ENCODE measurements around the gene PFN3. TPM values are rescaled to one million over a fixed set of nuclear protein-coding genes. Genes with fewer than 3 reads are reported as not detected.
"Not testable (repeated sequence)": the region's sequence is repeated elsewhere in the genome, so short reads cannot be mapped to it uniquely, and the experiment has no call there.

The PFN3 gene
- polyA plus RNA-seq, 3 donors = not detected

DNA sequence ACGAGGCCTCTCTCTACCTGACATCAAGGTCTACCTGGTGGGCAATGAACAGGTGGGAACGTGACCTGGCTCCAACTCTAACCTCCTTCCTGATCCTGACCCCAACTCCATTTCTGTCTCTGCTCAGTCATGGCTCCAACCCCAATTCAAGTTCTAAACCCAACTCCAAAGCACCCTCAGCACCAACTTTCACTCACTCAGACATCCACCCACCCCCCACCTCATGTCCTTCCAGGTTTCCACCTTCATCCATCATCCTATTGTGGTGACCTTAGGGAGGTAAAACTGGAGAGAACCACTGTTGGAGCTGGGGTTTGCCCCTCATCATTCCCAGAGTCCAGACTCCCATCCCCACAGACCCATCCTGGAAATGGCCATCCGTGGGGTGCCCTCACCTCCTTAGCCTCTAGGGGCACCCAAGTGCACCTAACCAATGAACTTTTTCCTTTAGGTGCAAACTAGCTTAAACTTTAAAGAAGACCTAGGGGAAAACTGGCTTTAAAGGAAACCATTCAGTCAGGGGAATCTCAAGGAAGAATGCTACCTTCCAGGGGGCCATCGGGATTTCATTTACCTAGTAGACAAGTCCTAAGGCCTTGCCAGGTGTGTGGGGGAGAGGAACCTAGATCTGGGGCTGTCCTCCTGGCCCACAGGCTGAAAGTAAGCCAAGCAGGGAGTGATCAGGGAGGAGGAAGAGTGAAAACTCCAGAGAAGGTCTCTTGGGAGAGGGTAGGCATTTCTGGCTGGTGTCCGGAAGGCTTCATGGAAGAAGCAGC is 31.4 kb downstream of the PFN3 start:
- WGBS, 3 donors = 44 to 80% (median 74%) methylated on average over 5 of the region's 5 CpGs
- no peak overlapping the region for H3K27ac ChIP-seq (ENCODE audit: low read depth, low read length)

DNA sequence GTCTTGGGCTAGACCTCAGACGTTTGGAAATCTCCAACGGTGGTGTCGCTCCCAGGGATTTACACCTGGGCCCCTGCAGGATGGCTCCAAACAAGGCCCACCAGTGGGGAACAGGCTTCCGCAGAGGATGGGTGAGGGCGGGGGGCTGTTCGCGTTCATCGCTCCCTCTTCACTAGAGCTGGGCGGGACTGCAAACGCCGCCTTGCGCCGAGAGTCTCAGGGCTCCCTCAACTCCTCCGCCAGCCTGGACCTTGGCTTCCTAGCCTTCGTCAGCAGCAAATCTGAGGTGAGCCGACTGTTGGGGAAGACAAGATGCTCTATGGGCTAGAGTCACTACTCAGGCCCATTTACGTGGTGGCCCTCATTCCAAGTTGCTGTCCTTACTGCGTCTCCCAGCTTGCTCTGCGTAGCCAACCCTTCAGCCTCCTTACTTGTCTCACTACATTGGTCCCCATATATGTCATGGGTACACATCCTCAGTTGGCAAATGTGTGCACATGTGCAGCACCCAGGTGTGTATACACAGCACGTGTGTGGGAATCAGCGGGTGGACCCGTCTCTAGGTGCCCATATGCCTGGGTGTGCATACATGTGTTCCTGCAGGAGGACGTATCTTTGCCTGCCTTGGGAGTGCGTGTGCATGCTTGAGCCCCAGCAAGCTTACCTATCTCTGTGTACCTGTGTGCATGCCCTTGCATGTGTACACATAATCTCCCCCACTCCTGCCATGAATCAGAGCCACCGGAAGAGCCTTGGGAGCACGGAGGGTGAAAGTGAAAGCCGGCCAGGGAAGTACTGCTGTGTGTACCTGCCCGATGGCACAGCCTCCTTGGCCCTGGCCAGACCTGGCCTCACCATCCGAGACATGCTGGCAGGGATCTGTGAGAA is 32.2 kb downstream of the PFN3 start:
- WGBS, 3 donors = 75 to 90% (median 85%) methylated on average over 29 of the region's 29 CpGs
- no peak overlapping the region for H3K27ac ChIP-seq (ENCODE audit: low read depth, low read length)

DNA sequence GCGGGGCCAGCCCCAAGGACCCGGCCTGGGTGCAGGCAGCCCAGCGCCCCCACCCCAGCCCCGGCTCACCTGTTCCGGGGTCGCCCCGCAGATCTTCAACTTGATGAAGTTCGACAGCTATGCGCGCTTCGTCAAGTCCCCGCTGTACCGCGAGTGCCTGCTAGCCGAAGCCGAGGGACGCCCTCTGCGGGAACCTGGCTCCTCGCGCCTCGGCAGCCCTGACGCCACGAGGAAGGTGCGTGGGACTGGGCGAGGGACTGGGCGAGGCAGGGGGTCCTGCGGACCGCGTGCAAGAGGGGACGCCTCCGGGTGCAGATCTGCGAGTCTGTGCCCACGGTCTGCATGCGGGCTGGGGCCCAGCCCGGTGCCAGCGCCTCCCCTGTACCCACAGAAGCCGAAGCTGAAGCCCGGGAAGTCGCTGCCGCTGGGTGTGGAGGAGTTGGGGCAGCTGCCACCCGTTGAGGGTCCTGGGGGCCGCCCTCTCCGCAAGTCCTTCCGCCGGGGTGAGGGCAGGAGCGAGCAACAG is 33.1 kb downstream of the PFN3 start:
- 25 to 55% (median 33%) methylated on average over 43 to 46 of the region's 46 CpGs for WGBS, 3 donors
- no peak overlapping the region for H3K27ac ChIP-seq (ENCODE audit: low read depth, low read length)

DNA sequence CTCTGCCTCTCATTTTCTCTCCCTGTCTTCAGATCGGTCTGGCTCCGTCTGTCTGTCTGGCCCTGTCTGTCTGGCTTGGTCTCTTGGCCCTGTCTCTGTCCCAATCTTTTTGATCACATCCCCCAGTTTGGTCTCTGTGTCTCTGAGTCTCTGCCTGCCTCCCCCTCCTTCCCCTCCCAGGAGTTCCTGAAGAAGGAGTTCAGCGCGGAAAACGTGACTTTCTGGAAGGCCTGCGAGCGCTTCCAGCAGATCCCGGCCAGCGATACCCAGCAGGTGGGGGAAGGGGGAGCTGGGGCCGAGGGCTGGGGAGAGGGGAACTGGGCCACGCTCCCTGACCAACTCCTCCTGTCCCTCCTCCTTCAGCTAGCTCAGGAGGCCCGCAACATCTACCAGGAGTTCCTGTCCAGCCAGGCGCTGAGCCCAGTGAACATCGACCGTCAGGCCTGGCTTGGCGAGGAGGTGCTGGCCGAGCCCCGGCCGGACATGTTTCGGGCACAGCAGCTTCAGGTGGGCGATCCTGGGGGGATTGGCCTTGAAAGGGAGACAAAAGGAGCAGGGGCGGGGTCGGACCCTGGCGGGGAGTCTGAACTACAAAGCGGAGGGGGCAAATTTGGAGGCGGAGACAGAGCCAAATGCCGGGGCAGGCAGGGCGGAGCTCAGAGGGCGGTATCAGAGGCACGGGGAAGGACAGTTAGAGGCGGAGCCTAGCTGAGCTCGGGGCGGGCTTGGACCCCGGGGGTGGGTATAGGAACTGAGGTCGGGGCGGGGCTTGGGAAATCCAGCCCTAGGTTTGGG is 33.7 kb downstream of the PFN3 start:
- WGBS, 3 donors = 6 to 42% (median 34%) methylated on average over 34 to 36 of the region's 36 CpGs
- no peak overlapping the region for H3K27ac ChIP-seq (ENCODE audit: low read depth, low read length)

DNA sequence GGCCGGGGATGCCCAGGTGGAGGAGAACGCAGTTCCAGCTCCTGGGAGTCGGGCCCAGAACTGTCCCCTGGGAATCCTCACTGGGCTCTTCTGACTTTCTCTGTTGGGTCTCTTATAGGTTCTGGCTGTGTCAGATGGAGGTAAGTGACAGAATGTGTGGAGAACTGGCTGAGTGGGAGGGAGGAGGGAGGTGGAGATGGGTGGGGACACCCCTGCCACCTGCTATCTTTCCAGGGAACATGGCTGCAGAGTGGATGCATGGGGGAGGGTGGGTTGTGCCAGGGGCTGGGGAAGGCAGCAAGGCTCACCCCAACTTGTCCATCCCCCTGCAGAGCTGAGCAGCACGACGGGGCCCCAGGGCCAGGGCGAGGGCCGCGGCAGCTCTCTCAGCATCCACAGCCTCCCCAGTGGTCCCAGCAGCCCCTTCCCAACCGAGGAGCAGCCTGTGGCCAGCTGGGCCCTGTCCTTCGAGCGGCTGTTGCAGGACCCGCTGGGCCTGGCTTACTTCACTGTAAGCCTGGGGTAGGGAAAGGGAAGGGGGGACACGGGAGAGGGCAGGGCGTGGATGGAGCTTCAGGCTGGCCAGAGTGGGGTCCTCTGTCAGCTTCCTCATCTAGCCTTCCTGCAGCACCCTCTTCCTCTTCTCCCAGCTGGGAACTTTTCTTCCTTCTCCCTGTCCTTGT is 34.5 kb downstream of the PFN3 start:
- WGBS, 3 donors = 71 to 79% (median 79%) methylated on average over 13 to 14 of the region's 14 CpGs
- no peak overlapping the region for H3K27ac ChIP-seq (ENCODE audit: low read depth, low read length)

DNA sequence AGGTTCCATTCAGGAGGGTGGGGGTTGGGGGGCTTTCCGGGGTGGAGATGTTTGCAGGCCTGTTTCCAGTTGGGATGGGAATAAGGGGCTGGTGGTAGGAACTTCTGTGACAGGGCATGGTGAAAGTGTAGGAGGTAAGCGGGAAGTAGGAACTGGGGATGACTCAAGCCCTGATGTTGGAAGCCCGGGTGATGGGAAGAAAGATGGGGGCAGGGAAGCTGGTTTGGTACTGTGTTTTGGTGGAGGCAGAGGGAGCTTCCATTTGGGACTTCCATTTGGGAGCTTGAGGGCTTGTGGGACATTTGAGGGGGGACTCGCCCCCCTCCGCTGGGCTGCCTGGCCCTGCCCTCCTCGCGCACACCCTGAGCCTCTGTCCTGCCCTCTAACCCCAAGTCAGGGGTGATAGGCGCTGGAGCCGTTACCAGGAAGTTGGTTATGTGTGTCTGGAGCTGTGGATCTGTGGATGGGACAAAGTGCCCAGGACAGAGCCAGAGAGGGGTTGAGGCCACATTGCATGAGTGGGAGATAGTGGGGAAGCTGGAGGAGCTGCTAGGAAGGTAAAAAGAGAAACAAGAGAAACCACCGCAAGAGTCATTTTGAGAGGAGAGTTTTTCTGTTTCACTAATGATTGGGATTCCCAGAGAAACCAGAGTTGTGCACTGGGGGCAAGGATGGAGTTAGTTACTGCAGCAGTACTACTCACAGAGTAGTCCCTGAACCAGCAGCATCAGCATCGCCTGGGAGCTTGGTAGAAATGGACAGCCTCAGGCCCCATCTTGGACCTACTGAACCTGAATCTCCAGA is 36.1 kb downstream of the PFN3 start:
- H3K27ac ChIP-seq (ENCODE audit: low read depth, low read length) = no peak overlapping the region
- 81 to 88% (median 82%) methylated on average over 11 of the region's 11 CpGs for WGBS, 3 donors

DNA sequence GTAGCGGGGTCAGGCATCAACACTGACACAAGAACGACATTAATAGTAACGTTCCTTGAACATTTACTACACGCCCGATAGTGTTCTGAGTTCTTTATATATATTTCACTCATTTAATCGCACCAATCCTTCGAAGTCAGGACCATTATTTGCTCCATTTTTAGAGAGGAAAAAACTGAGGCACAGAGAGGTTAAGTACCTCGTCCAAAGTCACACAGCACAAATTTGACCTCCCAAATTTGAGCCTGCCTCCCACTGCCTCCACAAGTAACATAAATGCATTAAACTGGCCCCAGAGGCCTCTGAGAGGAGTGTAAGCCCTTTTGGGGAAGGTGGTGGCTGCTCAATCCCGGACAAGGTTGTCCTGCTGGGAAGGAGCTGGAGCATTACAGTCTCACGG is 36.9 kb downstream of the PFN3 start:
- H3K27ac ChIP-seq (ENCODE audit: low read depth, low read length) = no peak overlapping the region
- 34 to 50% (median 42%) methylated on average over 10 of the region's 10 CpGs for WGBS, 3 donors

DNA sequence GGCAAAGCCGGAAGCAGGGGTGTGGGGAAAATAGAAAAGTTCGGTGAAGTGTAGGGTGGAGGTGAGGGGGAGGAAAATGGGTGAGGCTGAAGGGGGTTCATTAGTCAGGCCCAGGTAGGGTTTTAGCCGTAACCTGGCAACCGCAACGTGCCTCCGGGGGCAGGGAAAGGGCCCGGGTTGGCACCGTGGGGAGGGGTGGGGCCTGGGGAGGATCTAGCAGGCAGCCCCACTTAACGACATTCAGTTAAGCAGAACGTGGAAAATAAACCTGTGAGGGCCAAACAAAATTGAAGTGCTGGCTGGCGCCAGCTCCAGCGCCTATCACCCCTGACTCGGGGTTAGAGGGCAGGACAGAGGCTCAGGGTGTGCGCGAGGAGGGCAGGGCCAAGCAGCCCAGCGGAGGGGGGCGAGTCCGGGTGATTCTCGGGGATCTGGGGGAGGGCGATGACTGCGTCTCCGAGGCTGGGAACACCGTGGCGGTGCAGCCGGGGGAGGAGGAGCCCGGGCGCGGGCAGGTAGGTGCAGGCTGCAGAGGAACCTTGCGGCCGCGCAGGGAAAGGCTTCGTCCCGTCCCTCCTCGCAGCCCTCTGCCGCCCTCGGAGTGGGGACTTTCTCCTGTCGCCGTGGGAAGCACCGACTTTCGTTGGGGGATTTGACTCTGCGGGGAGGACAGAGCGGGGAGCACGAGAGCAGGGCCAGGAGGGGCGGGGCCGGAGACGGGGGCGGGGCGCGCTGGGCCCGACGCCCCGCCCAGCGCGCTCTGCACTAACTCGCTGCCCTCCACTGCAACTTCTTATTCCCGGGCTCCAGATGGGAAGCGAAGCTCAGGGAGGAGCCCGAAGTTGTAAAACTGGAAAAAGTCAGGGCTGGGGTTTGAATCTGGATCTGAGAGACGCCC is 37.6 kb downstream of the PFN3 start:
- no peak overlapping the region for H3K27ac ChIP-seq (ENCODE audit: low read depth, low read length)

DNA sequence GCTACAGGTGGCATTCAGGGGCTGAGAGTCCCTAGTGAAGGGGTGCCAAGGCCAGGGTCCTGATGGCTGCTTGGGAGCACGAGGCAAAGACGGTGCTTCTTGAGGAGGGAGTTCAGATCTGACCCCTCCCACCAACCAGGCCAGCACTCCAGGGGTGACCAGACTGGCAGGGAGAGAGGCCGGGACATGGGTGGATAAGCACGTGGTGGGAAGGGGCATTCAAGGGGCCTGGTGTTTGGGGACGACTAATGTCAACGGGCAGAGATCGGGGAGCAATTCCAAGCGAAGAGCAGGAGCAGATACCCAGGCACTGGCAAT is 38.2 kb downstream of the PFN3 start:
- no peak overlapping the region for H3K27ac ChIP-seq (ENCODE audit: low read depth, low read length)
- WGBS, 3 donors = 59 to 88% (median 60%) methylated on average over 8 of the region's 8 CpGs

More for the DNA sequence above, 37.6 kb downstream of the PFN3 start:
- WGBS, 3 donors = 6 to 10% (median 9%) methylated on average over 54 to 59 of the region's 59 CpGs

DNA sequence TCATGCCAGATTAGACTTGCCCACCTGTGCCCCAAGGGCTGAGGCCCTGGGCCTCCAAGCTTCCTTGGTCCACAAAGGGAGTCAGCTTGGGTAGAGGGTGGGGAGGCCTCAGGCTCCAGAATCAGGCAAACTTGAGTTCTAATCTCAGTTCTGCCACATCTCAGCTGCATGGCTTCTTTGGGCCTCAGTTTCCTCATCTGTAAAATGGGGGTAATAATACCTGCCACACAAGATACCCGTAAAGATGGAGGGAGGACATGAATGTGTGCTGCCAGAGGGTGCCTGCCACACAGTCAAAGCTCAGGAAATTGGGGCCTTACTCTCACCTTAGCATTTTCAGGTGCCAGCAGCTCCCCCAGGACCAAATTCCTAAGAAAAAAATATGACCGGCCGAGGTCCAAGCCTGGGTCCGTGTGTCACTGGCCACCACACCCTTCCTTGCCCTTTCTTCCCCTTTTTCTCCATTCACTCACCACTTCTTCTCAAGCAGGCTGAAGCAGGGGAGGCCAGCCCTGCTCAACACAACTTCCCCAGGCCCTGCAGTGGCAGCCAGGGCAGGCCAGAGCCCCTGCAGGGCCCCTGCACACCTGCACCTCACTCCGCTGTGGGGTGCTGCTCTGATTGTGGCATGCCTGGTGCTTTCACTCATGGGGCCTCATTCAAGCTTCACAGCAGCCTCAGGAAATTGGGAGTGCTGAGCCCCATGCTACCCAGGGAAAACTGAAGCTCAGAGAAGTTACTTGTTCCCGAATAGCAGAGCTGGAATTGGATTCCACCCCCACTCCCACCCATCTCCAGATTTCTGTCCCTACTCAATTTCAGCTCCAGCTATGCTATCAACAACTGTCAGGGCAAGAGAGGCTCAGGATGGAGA is 38.8 kb downstream of the PFN3 start:
- WGBS, 3 donors = 55 to 88% (median 56%) methylated on average over 6 of the region's 6 CpGs
- no peak overlapping the region for H3K27ac ChIP-seq (ENCODE audit: low read depth, low read length)

DNA sequence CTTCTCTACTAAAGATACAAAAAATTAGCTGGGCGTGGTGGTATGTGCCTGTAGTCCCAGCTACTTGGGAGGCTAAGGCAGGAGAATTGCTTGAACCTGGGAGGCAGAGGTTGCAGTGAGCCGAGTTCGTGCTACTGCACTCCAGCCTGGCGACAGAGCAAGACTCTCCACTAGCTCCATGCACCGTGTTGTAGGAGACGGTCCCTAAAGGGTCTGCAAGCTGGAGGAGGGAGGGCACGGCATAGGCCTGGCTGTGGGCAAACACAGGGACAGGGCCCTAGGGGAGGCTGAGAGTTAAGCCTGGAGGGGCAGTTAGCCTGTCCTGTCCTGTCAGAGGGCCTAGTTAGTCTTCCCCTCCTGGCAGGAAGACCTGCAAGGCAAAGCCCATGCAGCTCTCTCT is 39.7 kb downstream of the PFN3 start:
- not testable (repeated sequence) for H3K27ac ChIP-seq (ENCODE audit: low read depth, low read length)
- 84 to 91% (median 90%) methylated on average over 7 of the region's 7 CpGs for WGBS, 3 donors

DNA sequence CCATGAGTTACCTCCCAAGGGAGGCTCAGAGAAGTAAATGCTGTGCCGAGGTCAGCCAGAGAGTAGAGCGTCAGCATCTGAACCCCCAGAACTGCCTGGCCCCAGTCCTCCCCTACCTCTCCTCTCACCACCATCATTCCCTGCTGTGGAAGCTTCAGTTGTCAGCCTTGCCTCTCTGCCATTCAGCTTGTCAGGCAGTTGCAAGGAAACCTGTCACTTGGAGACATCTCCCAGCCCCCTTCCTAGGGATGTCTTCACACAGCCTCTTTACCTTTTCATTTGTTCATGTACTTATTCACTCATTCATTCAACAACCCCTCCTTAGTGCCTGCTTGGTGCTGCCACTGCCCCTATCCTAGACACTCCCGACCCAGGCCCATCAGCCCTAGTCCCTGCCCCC is 40.6 kb downstream of the PFN3 start:
- WGBS, 3 donors = 83 to 89% (median 83%) methylated on average over 3 of the region's 3 CpGs
- H3K27ac ChIP-seq (ENCODE audit: low read depth, low read length) = no peak overlapping the region

DNA sequence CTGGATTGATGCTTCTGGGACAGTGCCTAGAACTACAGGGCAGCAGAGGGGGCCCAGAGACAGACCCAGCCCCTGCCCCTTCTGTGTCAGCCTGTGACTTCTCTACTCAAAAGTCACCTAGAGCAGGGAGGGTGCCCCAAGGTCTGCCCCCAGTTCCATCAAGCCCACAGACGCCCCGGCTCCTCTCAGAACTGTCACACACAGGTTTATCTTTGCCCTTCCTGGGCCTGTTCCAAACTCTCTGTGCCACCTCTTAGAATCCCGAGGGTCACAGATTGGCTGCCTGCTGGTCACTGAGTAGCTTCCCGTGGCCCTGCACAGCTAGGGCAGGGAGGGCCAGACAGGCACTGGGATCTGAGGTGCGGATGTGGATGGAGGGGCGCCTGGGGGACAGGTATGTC is 41.0 kb downstream of the PFN3 start:
- WGBS, 3 donors = 75 to 87% (median 85%) methylated on average over 6 of the region's 6 CpGs
- no peak overlapping the region for H3K27ac ChIP-seq (ENCODE audit: low read depth, low read length)

DNA sequence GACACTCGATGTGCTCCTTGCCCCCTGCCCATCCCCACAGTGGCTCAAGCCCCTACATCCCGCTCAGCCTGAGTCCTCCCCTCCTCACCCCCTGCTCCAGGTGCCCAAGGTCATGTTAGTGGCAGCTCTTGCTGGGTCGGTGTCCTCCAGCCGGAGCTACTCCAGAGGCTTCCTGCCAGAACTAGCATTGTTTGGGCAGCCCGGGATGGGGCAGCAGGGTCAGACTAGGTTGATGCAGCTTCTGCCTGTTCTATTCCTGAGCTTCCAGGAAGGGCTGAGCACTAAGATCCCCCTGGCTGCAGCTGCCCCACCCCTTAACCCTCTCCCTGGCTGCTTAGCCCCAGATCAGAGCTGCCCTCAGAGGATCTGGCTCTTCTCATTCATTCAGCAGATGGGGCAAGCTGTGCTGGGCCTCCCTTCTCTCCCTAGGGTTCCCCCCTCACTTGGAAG is 42.1 kb downstream of the PFN3 start:
- WGBS, 3 donors = 25 to 28% (median 27%) methylated on average over 5 of the region's 5 CpGs
- H3K27ac ChIP-seq (ENCODE audit: low read depth, low read length) = no peak overlapping the region

DNA sequence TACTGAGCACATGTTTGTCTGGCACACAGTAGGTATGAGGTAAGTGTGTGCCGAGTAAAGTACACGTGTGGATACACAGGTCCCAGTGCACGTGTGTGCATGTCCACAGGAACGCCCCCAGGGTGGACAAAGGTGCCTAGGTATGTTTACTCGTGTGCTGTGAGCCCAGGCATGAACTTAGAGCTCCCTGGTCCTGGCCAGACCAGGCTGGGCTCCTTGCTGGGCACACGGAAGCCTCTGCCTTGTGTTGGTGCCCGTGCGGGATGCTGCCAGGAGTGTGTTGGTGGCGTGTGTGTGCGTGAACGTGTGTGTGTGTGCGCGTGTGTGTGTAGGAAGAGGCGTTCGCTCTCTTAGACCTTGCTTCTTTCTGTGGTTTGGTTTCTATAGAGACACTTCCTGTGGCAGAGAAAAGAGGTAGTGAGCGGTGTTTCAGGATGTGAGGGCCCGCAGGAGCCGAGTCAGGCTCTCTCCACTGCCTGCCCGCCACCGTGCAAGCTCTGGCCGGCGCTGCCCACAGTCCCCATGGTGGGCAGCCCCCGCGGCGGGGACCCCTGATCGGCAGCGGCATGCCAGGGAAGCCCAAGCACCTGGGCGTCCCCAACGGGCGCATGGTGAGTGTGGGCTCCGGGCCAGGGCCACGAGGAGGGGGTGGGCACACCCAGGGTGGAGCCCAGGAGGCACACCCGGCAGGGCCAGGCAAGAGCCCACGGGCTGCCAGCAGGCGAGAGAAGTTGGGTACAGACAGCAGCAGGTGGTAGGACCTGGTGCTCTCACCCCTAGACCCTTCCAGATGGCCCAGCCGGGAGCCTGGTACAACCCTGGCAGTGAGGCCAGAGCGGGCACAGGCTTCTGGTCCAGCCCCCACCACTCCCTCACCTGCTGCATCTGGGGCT is 42.8 kb downstream of the PFN3 start, which contains the start of gene RGS14:
RGS14 (plus strand) TSS at position 466 of the 893 bp plus-strand sequence; CDS start at position 567, 101 bp downstream.
- WGBS, 3 donors = 20 to 55% (median 24%) methylated on average over 36 to 37 of the region's 37 CpGs
- H3K27ac ChIP-seq (ENCODE audit: low read depth, low read length) = no peak within 1 kb of the TSS

All from adipose tissue (tissue), 3 donors.